ENCODE measurements around the gene F13B. TPM values are rescaled to one million over a fixed set of nuclear protein-coding genes. Genes with fewer than 3 reads are reported as not detected.

Gene F13B
- total RNA-seq, 1 experiment from 2014 or later: not detected

- intact Hi-C loops (cut with micrococcal nuclease; ENCODE audit: unreplicated experiment): no loop called here
- no TSS peak for BruUV-seq (replicated peaks)
- peaks cover 23% of the 10 kb centered on the region for H3K36me3 Mint-ChIP-seq (ENCODE audit: insufficient read depth, unreplicated experiment)
Observed at GRCh38 chr1:197080323-197080722, 13.3 kb upstream of the F13B start.

DNA sequence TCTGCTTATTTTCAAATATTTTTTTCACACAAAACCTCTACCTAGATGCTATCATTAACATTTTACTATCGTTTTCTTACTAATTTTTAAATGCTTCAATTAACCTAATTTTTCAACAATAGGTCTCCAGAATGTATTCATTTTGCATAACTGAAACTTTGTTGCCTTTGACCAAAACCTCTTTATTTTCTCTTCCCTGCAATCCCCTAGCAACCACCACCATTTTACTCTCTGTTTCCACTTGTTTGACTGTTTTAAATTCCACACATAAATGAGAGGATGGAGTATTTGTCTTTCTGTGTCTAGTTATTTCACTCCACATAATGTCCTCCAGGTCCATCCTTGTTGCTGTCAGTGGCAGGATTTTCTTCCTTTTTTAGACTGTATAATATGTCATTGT, 9.5 kb upstream of the F13B start:
- H3K27ac Mint-ChIP-seq (ENCODE audit: unreplicated experiment): no peak overlapping the region

More at GRCh38 chr1:197080323-197080722, 13.3 kb upstream of the F13B start:
- Mint-ChIP-seq H3K4me1 (ENCODE audit: low read depth, unreplicated experiment) (no peaks in the 10 kb centered on the region), H3K4me3 (ENCODE audit: low read depth, unreplicated experiment) (no peak overlapping the region), H3K27ac (ENCODE audit: unreplicated experiment) (no peak overlapping the region), H3K9me3 (ENCODE audit: low read depth, unreplicated experiment) (peaks cover 15% of the 10 kb centered on the region), H3K27me3 (ENCODE audit: unreplicated experiment) (no peaks in the 10 kb centered on the region)
- no peak for DNase-seq
- CTCF ChIA-PET: no interaction called here
- no peak for TF ChIP-seq CTCF (IDR thresholded peaks at IDR 0.05; ENCODE audit: unreplicated experiment)

GRCh38 chr1:197073978-197074377, 6.9 kb upstream of the F13B start:
- peaks cover 7% of the 10 kb centered on the region for H3K9me3 Mint-ChIP-seq (ENCODE audit: low read depth, unreplicated experiment)
- no peaks in the 10 kb centered on the region for H3K27me3 Mint-ChIP-seq (ENCODE audit: unreplicated experiment)
- no TSS peak for BruUV-seq (replicated peaks)
- no peak overlapping the region for H3K27ac Mint-ChIP-seq (ENCODE audit: unreplicated experiment)
- intact Hi-C loops (cut with micrococcal nuclease; ENCODE audit: unreplicated experiment): no loop called here
- no peak for TF ChIP-seq CTCF (IDR thresholded peaks at IDR 0.05; ENCODE audit: unreplicated experiment)
- CTCF ChIA-PET: no interaction called here
- H3K4me3 Mint-ChIP-seq (ENCODE audit: low read depth, unreplicated experiment): no peak overlapping the region
- H3K36me3 Mint-ChIP-seq (ENCODE audit: insufficient read depth, unreplicated experiment): no peaks in the 10 kb centered on the region
- no peaks in the 10 kb centered on the region for H3K4me1 Mint-ChIP-seq (ENCODE audit: low read depth, unreplicated experiment)
- no peak for DNase-seq

More for the DNA sequence above, 9.5 kb upstream of the F13B start:
- Mint-ChIP-seq H3K9me3 (ENCODE audit: low read depth, unreplicated experiment) (peaks cover 8% of the 10 kb centered on the region), H3K4me1 (ENCODE audit: low read depth, unreplicated experiment) (no peaks in the 10 kb centered on the region), H3K4me3 (ENCODE audit: low read depth, unreplicated experiment) (no peak overlapping the region), H3K27me3 (ENCODE audit: unreplicated experiment) (no peaks in the 10 kb centered on the region), H3K36me3 (ENCODE audit: insufficient read depth, unreplicated experiment) (no peaks in the 10 kb centered on the region)
- intact Hi-C loops (cut with micrococcal nuclease; ENCODE audit: unreplicated experiment): loop anchor here (5.0 kb wide), 1 partner anchor 124 kb away; no protein-coding TSS in a partner anchor
- CTCF ChIA-PET: no interaction called here
- no peak for DNase-seq
- no TSS peak for BruUV-seq (replicated peaks)
- no peak for TF ChIP-seq CTCF (IDR thresholded peaks at IDR 0.05; ENCODE audit: unreplicated experiment)

DNA sequence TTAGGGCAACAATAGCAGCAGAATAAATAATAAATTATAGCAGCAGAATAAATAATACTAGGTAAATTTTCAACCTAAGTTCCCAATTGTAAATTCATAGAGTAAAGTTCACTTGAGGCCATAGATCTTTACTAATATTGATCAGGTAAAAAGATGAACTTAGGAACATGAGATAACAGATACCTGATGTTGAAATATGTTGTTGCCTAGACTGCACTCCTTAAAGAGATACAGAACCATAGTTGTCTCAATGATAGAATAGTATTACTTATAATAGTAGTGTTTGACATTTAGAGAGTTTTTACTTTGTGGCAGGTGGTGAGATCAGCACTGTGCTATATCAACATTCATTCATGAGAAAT, 378 bp upstream of the F13B start:
- DNase-seq: no peak
- Mint-ChIP-seq H3K4me1 (ENCODE audit: low read depth, unreplicated experiment) (no peaks in the 10 kb centered on the region), H3K4me3 (ENCODE audit: low read depth, unreplicated experiment) (no peak overlapping the region), H3K27me3 (ENCODE audit: unreplicated experiment) (no peaks in the 10 kb centered on the region), H3K27ac (ENCODE audit: unreplicated experiment) (no peak overlapping the region), H3K36me3 (ENCODE audit: insufficient read depth, unreplicated experiment) (no peaks in the 10 kb centered on the region), H3K9me3 (ENCODE audit: low read depth, unreplicated experiment) (peaks cover 5% of the 10 kb centered on the region)
- BruUV-seq (replicated peaks): no TSS peak
- CTCF ChIA-PET: no interaction called here
- intact Hi-C loops (cut with micrococcal nuclease; ENCODE audit: unreplicated experiment): loop anchor here (2.0 kb wide), 1 partner anchor 325 kb away; no protein-coding TSS in a partner anchor
- TF ChIP-seq CTCF (IDR thresholded peaks at IDR 0.05; ENCODE audit: unreplicated experiment): no peak
